ENCODE data around the gene RFX8. TPM values are rescaled to one million over a fixed set of nuclear protein-coding genes. Genes with fewer than 3 reads are reported as not detected.

Gene RFX8
- total and polyA plus RNA-seq, 2 donors (not counting 3 experiments of a cell fraction or from before 2014, with no cell fraction given), result 0.21 to 1.00 TPM

GRCh38 chr2:101401326-101401665 lies 73.6 kb downstream of the RFX8 start:
- CTCF ChIA-PET, result interaction anchor here (1.1 kb wide), 1 partner anchor 18 kb away, joined by 4 read pairs; no protein-coding TSS in a partner anchor
- no peak overlapping the region for H3K4me3 ChIP-seq (replicated peaks in 1 of 3; ENCODE audit: insufficient read depth in 1 of 3, low read depth in 1 of 3, low read length in 3 of 3)
- DNase-seq (ENCODE audit: low read depth, low spot score), result no peak
- H3K27me3 ChIP-seq (ENCODE audit: control insufficient read depth in 2 of 2, insufficient read depth in 2 of 2, low read length in 2 of 2), result peaks cover 3 to 5% of the 10 kb centered on the region in 2 experiments
- H3K4me2 ChIP-seq (ENCODE audit: insufficient read depth, low read length), result no peak overlapping the region
- H3K9me1 ChIP-seq (replicated peaks; ENCODE audit: control insufficient read depth, extremely low read depth, insufficient read depth, low read length), result no peaks in the 10 kb centered on the region
- no peak overlapping the region for H3K9ac ChIP-seq (replicated peaks; ENCODE audit: extremely low read depth, insufficient read depth, low read length)
- no peak overlapping the region for H2AFZ ChIP-seq (ENCODE audit: low read depth, low read length)
- no peaks in the 10 kb centered on the region for H3K9me3 ChIP-seq (replicated peaks; ENCODE audit: control insufficient read depth, insufficient read depth, low read length)
- dilution Hi-C loops (cut with MboI; ENCODE audit: extremely low pct_ligation_motif_present, low sequenced_read_pairs) (no loop called here), intact Hi-C loops (cut with micrococcal nuclease) (no loop called here)
- FAIRE-seq, result no peak
- BruUV-seq (replicated peaks), result no TSS peak
- no peaks in the 10 kb centered on the region for H3K79me2 ChIP-seq (ENCODE audit: control insufficient read depth, insufficient read depth, low read length)
- POLR2A ChIA-PET, result no interaction called here
- TF ChIP-seq POLR2A (IDR thresholded peaks at IDR 0.05; ENCODE audit: low read depth, low read length) (no peak), CTCF (IDR thresholded peaks at IDR 0.05; ENCODE audit: extremely low read depth in 1 of 2, insufficient read depth in 1 of 2, low read depth in 1 of 2, low read length in 2 of 2) (no peak), JUN (IDR thresholded peaks at IDR 0.05; ENCODE audit: borderline replicate concordance, insufficient read depth, insufficient read length, low read depth) (no peak), MYC (IDR thresholded peaks at IDR 0.05; ENCODE audit: low read depth, low read length) (no peak), MAX (IDR thresholded peaks at IDR 0.05; ENCODE audit: insufficient read depth, insufficient read length) (no peak), EZH2 (IDR thresholded peaks at IDR 0.05; ENCODE audit: borderline replicate concordance, low read depth, low read length, severe bottlenecking) (no peak)
- no peak overlapping the region for H3K27ac ChIP-seq (ENCODE audit: insufficient read depth, low read depth, low read length)
- peaks cover under 1% of the 10 kb centered on the region for H3K4me1 ChIP-seq (ENCODE audit: control insufficient read depth, extremely low read depth, insufficient read depth, low read length)
- H4K20me1 ChIP-seq (replicated peaks; ENCODE audit: control insufficient read depth, extremely low read depth, insufficient read depth, low read length), result no peaks in the 10 kb centered on the region
- H3K36me3 ChIP-seq (ENCODE audit: control insufficient read depth in 2 of 2, extremely low read depth in 1 of 2, insufficient read depth in 2 of 2, low read length in 2 of 2), result no peaks in the 10 kb centered on the region

Data from endothelial cell of umbilical vein (primary cell).